ENCODE data around the gene ENPP1.

DNA sequence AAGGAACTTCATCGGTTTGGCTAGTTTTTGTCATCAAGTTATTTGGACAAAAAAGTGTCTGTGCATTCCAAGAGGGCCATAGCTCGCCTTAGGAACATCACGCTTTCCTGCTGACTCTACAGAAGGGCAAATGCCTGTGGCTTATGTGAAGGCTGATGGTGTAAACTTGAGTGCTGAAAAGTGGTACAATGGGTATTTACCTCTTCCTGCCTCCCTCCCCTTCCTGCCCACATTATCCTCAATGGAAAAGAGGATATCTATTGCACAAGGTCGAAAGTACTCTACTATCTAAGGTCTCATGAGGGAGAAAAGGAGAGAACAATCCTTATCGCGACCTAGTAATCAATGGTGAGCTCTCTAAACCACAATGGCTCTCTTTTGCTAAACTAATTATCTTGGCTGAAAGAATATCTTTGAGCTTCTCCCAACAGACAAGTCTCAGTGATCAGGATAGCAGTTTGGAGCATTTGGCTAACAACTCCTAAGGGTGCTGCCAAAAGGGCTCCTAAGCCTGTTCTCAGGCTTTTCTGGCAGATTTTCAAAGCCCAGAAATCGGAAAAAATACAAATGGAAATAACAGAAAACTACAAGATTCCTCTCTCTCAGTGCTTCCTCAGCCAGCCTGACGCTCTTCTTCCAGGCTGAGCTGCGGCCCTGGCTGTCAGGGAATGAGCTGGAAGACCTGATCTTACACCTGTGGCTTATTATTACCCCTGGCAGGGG lies 42.6 kb upstream of the ENPP1 start:
- TF ChIP-seq CTCF (IDR thresholded peaks at IDR 0.05) = no peak
- TF ChIP-seq POLR2A (IDR thresholded peaks at IDR 0.05) = no peak

Measured in uterus (tissue), 2 donors.